Bronchial smooth muscle cell (primary cell): ENCODE data around the gene OR4C12. TPM values are rescaled to one million over a fixed set of nuclear protein-coding genes. Genes with fewer than 3 reads are reported as not detected.

ENCODE experiments used
- total RNA-seq: library from RNA; depleted of rRNA; stranded (reverse); fragments of >200 nt; gene quantifications from 2 replicates; pipeline ENCODE4 v1.2.1, GENCODE V29; 2014

OR4C12 gene
- not detected in 2 replicates for total RNA-seq

DNA sequence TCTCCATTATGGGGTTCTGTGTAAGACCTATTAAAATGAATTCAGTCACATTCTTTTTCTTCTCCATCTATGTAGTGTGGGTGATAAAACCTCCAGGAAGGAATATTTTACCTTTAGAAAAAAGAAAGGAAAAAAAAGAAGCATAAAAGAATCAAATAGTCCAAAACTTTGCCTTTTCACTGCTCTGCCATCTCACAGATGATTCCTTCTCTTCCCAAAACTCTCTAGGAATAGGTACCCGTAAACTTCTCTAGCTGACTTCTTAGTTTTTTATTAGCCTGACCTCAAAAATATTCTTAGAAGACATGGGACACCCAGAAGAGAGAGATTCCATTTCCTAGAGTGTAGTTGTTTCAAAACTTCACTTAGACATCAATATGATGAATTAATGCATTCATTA lies at the start of gene OR4C12:
TSS of gene OR4C12 (minus strand) at position 101 of the 400 bp plus-strand sequence. CDS start at position 67, 34 bp downstream.

DNA sequence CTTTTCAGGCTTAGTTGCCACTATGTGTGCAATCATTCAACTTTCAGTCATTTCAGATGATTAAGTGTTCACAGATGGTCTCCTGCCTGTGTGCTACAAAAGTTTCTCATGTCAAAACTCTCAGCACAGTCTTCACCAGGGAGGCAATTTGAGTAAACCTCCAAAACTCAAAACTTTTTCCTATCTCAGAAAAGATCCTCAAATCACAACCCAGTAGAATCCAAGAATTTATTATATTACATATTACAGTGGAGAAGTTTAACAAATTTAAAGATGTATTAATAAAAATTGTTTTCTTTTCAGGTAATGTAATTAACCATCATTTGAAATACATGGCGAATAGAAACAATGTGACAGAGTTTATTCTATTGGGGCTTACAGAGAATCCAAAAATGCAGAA lies 30.2 kb downstream of the OR4C12 start, which contains the start of gene OR4C13:
TSS of gene OR4C13 (plus strand) at position 301 of the 400 bp plus-strand sequence. CDS start at position 333, 32 bp downstream.

Other genes starting within 250 kb of the OR4C12 start
- not detected in 2 replicates for gene OR4C13, start 30.1 kb downstream of the OR4C12 start, total RNA-seq
- gene OR4C45, start 50.3 kb upstream of the OR4C12 start, total RNA-seq = not detected in 2 replicates